ENCODE measurements around the gene DPP10. TPM values are rescaled to one million over a fixed set of nuclear protein-coding genes. Genes with fewer than 3 reads are reported as not detected.

Gene DPP10
- total and polyA plus RNA-seq, 4 donors: 0.04 to 4.1 (median 0.48) TPM

DNA sequence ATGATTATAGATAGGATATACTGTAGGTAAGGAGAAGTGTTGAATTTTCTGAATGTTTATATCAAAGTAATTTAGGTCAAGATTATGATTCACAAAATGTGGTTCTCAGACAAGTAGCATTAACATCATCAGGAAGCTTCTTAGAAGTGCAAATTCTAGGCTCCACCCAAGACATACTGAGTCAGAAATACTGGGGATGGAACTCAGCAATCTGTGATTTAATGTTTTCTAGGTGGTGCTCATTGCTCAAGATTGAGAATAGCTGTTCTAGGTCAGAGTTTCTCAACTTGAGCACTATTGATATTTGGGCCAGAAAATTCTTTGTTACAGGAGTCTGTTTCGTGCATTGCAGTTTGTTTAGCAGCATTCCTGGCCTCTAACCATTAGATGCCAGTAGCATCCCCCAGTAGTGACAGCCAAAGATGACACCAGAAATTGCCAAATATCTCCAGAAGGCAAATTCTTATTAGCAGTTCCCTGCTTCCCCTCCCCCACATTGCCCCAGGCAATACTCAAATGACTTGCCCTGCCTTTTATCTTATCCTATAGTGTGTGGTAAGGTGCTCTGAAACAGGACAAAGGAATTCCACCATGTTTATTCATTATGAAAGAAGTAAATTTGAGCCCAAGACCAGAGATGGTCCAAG is 1001.2 kb downstream of the DPP10 start:
- Histone ChIP-seq H3K27ac (ENCODE audit: low read depth in 1 of 2, low read length in 2 of 2) (no peak overlapping the region), H3K27me3 (ENCODE audit: control insufficient read depth in 4 of 4, insufficient read depth in 4 of 4, low read length in 3 of 4) (no peaks in the 10 kb centered on the region), H3K9ac (ENCODE audit: low read depth in 1 of 2, low read length in 2 of 2) (no peak overlapping the region), H3K4me1 (ENCODE audit: control insufficient read depth in 4 of 4, insufficient read depth in 4 of 4, low read length in 3 of 4) (no peaks in the 10 kb centered on the region), H3K4me3 (ENCODE audit: low read depth in 1 of 3, low read length in 3 of 3) (no peak overlapping the region), H3K36me3 (ENCODE audit: control insufficient read depth in 4 of 4, insufficient read depth in 3 of 4, low read depth in 1 of 4, low read length in 3 of 4) (no peaks in the 10 kb centered on the region), H3K9me3 (ENCODE audit: control insufficient read depth in 4 of 4, low read length in 3 of 4) (no peaks in the 10 kb centered on the region)
- DNase-seq (ENCODE audit: low spot score): no peak
- WGBS: 55% methylated on average over 1 of the region's 1 CpG
- TF ChIP-seq FOXA2 (IDR thresholded peaks at IDR 0.05) (no peak), SP1 (IDR thresholded peaks at IDR 0.05) (no peak), YY1 (IDR thresholded peaks at IDR 0.05) (no peak), EGR1 (IDR thresholded peaks at IDR 0.05; ENCODE audit: low read depth in 2 of 2) (no peak), JUND (IDR thresholded peaks at IDR 0.05) (no peak), RXRA (IDR thresholded peaks at IDR 0.05) (no peak), MAX (IDR thresholded peaks at IDR 0.05) (no peak), HNF4G (IDR thresholded peaks at IDR 0.05) (no peak), TAF1 (conservative IDR thresholded peaks at IDR 0.05) (no peak), HNF4A (conservative IDR thresholded peaks at IDR 0.05) (no peak)
- TF ChIP-seq, protein P1, sequence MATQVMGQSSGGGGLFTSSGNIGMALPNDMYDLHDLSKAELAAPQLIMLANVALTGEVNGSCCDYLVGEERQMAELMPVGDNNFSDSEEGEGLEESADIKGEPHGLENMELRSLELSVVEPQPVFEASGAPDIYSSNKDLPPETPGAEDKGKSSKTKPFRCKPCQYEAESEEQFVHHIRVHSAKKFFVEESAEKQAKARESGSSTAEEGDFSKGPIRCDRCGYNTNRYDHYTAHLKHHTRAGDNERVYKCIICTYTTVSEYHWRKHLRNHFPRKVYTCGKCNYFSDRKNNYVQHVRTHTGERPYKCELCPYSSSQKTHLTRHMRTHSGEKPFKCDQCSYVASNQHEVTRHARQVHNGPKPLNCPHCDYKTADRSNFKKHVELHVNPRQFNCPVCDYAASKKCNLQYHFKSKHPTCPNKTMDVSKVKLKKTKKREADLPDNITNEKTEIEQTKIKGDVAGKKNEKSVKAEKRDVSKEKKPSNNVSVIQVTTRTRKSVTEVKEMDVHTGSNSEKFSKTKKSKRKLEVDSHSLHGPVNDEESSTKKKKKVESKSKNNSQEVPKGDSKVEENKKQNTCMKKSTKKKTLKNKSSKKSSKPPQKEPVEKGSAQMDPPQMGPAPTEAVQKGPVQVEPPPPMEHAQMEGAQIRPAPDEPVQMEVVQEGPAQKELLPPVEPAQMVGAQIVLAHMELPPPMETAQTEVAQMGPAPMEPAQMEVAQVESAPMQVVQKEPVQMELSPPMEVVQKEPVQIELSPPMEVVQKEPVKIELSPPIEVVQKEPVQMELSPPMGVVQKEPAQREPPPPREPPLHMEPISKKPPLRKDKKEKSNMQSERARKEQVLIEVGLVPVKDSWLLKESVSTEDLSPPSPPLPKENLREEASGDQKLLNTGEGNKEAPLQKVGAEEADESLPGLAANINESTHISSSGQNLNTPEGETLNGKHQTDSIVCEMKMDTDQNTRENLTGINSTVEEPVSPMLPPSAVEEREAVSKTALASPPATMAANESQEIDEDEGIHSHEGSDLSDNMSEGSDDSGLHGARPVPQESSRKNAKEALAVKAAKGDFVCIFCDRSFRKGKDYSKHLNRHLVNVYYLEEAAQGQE (IDR thresholded peaks at IDR 0.05): no peak
- TF ChIP-seq, protein P2, sequence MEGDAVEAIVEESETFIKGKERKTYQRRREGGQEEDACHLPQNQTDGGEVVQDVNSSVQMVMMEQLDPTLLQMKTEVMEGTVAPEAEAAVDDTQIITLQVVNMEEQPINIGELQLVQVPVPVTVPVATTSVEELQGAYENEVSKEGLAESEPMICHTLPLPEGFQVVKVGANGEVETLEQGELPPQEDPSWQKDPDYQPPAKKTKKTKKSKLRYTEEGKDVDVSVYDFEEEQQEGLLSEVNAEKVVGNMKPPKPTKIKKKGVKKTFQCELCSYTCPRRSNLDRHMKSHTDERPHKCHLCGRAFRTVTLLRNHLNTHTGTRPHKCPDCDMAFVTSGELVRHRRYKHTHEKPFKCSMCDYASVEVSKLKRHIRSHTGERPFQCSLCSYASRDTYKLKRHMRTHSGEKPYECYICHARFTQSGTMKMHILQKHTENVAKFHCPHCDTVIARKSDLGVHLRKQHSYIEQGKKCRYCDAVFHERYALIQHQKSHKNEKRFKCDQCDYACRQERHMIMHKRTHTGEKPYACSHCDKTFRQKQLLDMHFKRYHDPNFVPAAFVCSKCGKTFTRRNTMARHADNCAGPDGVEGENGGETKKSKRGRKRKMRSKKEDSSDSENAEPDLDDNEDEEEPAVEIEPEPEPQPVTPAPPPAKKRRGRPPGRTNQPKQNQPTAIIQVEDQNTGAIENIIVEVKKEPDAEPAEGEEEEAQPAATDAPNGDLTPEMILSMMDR (IDR thresholded peaks at IDR 0.05; ENCODE audit: low read depth, low read length, missing input control): no peak

DNA sequence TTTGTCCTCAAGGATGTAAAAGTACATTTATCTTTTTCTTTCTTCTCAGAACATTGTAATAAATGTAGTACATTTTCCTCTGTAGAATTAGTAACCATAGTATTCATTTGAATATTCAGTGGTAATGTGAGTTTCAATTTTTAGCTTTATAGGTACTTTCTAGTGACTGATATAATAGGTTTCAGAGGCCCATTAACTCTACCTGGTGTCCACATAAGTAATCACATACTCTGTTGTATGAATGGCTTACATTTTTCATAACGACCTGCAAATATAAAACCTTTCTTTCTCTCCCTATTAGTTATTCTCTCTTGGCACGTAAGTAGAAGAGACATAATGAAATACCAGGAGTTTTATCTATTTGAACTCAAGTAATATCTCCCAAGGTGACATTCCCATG is 1017.6 kb downstream of the DPP10 start:
- Histone ChIP-seq H3K4me1 (ENCODE audit: control insufficient read depth in 4 of 4, insufficient read depth in 4 of 4, low read length in 3 of 4) (no peaks in the 10 kb centered on the region), H3K36me3 (ENCODE audit: control insufficient read depth in 4 of 4, insufficient read depth in 3 of 4, low read depth in 1 of 4, low read length in 3 of 4) (no peaks in the 10 kb centered on the region), H3K9me3 (ENCODE audit: control insufficient read depth in 4 of 4, low read length in 3 of 4) (no peaks in the 10 kb centered on the region), H3K9ac (ENCODE audit: low read depth in 1 of 2, low read length in 2 of 2) (no peak overlapping the region), H3K27ac (ENCODE audit: low read depth in 1 of 2, low read length in 2 of 2) (no peak overlapping the region), H3K27me3 (ENCODE audit: control insufficient read depth in 4 of 4, insufficient read depth in 4 of 4, low read length in 3 of 4) (no peaks in the 10 kb centered on the region), H3K4me3 (ENCODE audit: low read depth in 1 of 3, low read length in 3 of 3) (no peak overlapping the region)
- no peak for DNase-seq (ENCODE audit: low spot score)
- WGBS: 79% methylated on average over 2 of the region's 2 CpGs
- TF ChIP-seq GABPA (IDR thresholded peaks at IDR 0.05 in 1 of 2, conservative IDR thresholded peaks at IDR 0.05 in 1 of 2) (no peak), HNF4A (conservative IDR thresholded peaks at IDR 0.05) (no peak), JUND (IDR thresholded peaks at IDR 0.05) (no peak), RXRA (IDR thresholded peaks at IDR 0.05) (no peak), MAX (IDR thresholded peaks at IDR 0.05) (no peak), EGR1 (IDR thresholded peaks at IDR 0.05; ENCODE audit: low read depth in 2 of 2) (no peak), HNF4G (IDR thresholded peaks at IDR 0.05) (no peak), RAD21 (IDR thresholded peaks at IDR 0.05) (no peak), FOXA2 (IDR thresholded peaks at IDR 0.05) (no peak), SP1 (IDR thresholded peaks at IDR 0.05) (no peak), FOXA1 (IDR thresholded peaks at IDR 0.05) (no peak), ZBTB33 (IDR thresholded peaks at IDR 0.05) (no peak), YY1 (IDR thresholded peaks at IDR 0.05) (no peak), TAF1 (conservative IDR thresholded peaks at IDR 0.05) (no peak)
- TF ChIP-seq, protein P1 (IDR thresholded peaks at IDR 0.05): no peak
- TF ChIP-seq, protein P2 (IDR thresholded peaks at IDR 0.05; ENCODE audit: low read depth, low read length, missing input control): no peak

Measured in liver (tissue), 9 donors.